Neural cell (in vitro differentiated cells): ENCODE results near the gene CLIC3. TPM values are rescaled to one million over a fixed set of nuclear protein-coding genes. Genes with fewer than 3 reads are reported as not detected.

ENCODE experiments used
- H2AFZ ChIP-seq: fragments of 200-600, 300-800 bp; sonication (generic), shearing (Covaris generic); 2 replicates; pipeline ENCODE4 v1.6.0; 2014; ENCODE audit warnings: low read depth, mild to moderate bottlenecking, antibody characterized with exemption, low read length, moderate library complexity
- H3F3A ChIP-seq: fragments of 200-600 bp; shearing (Covaris generic); 2 replicates; pipeline ENCODE4 v1.6.1; 2016; ENCODE audit warnings: mild to moderate bottlenecking, moderate library complexity, mixed read lengths, antibody characterized with exemption, low read length; ENCODE audit not compliant: insufficient read depth, poor library complexity, severe bottlenecking
- H3K27ac ChIP-seq: fragments of 200-600, 300-800 bp; sonication (generic), shearing (Covaris generic); 2 replicates; pipeline ENCODE4 v1.5.1; 2014; ENCODE audit warnings: mild to moderate bottlenecking, low read length, moderate library complexity
- H3K27me3 ChIP-seq: fragments of 300-800, 200-600 bp; sonication (generic), shearing (Covaris generic); 2 replicates; pipeline ENCODE4 v1.6.0; 2014; ENCODE audit warnings: mild to moderate bottlenecking, low read depth, low read length, moderate library complexity; ENCODE audit not compliant: insufficient read depth
- H3K36me3 ChIP-seq: fragments of 300-800, 200-600 bp; sonication (generic), shearing (Covaris generic); 2 replicates; pipeline ENCODE4 v1.5.1; 2014; ENCODE audit warnings: mild to moderate bottlenecking, antibody characterized with exemption, low read length, moderate library complexity; ENCODE audit not compliant: insufficient read depth
- H3K4me2 ChIP-seq: fragments of 300-800, 200-600 bp; sonication (generic), shearing (Covaris generic); 2 replicates; pipeline ENCODE4 v1.6.0; 2014; ENCODE audit warnings: mild to moderate bottlenecking, low read length
- H3K4me3 ChIP-seq: fragments of 300-800, 200-600 bp; sonication (generic), shearing (Covaris generic); 2 replicates; pipeline ENCODE4 v1.5.1; 2014; ENCODE audit warnings: mild to moderate bottlenecking, low read length, moderate library complexity
- H3K79me2 ChIP-seq: fragments of 200-600 bp; shearing (Covaris generic); replicated peaks from 2 replicates; pipeline ENCODE4 v1.6.0; 2014; ENCODE audit warnings: mild to moderate bottlenecking, low read length, moderate library complexity; ENCODE audit not compliant: insufficient read depth
- H3K9ac ChIP-seq: fragments of 300-800, 200-600 bp; sonication (generic), shearing (Covaris generic); 2 replicates; pipeline ENCODE4 v1.6.1; 2016; ENCODE audit warnings: mild to moderate bottlenecking, low read length, mixed read lengths
- H3K9me2 ChIP-seq: fragments of 200-600 bp; shearing (Covaris generic); 2 replicates; pipeline ENCODE4 v1.6.1; 2016; ENCODE audit warnings: mild to moderate bottlenecking, low read length, mixed read lengths; ENCODE audit not compliant: insufficient read depth
- H3K9me3 ChIP-seq: fragments of 200-600, 300-800 bp; sonication (generic), shearing (Covaris generic); 2 replicates; pipeline ENCODE4 v1.6.1; 2016; ENCODE audit warnings: mild to moderate bottlenecking, mixed run types, low read length, moderate library complexity, mixed read lengths
- H4K20me1 ChIP-seq: fragments of 200-600 bp; shearing (Covaris generic); 2 replicates; pipeline ENCODE4 v1.6.1; 2016; ENCODE audit warnings: mild to moderate bottlenecking, mixed run types; ENCODE audit not compliant: insufficient read depth
- CTCF ChIP-seq: fragments of 450-650 bp; IDR thresholded peaks from 2 replicates; pipeline ENCODE4 v1.5.1; 2014; ENCODE audit warnings: antibody characterized with exemption, mild to moderate bottlenecking, moderate library complexity; ENCODE audit not compliant: poor library complexity, severe bottlenecking
- EP300 ChIP-seq: fragments of 450-650 bp; conservative IDR thresholded peaks from 2 replicates; pipeline ENCODE4 v1.6.1; 2014; ENCODE audit warnings: antibody characterized with exemption, mild to moderate bottlenecking, moderate library complexity; ENCODE audit not compliant: poor library complexity, severe bottlenecking
- EZH2 ChIP-seq: fragments of 200-600, 300-800 bp; shearing (Covaris generic), sonication (generic); IDR thresholded peaks from 2 replicates; pipeline ENCODE4 v1.6.1; 2014; ENCODE audit warnings: antibody characterized with exemption, low read length, borderline replicate concordance, mild to moderate bottlenecking; ENCODE audit not compliant: insufficient read depth, poor library complexity, severe bottlenecking
- MXI1 ChIP-seq: fragments of 450-650 bp; conservative IDR thresholded peaks from 2 replicates; pipeline ENCODE4 v1.6.1; 2014; ENCODE audit warnings: antibody characterized with exemption, mild to moderate bottlenecking; ENCODE audit not compliant: poor library complexity, severe bottlenecking
- POLR2AphosphoS5 ChIP-seq: IDR thresholded peaks from 2 replicates; pipeline ENCODE4 v1.6.1; 2012
- RAD21 ChIP-seq: fragments of 450-650 bp; conservative IDR thresholded peaks from 2 replicates; pipeline ENCODE4 v1.6.1; 2014; ENCODE audit warnings: antibody characterized with exemption, mild to moderate bottlenecking, moderate library complexity
- REST ChIP-seq: IDR thresholded peaks from 2 replicates; pipeline ENCODE4 v1.6.1; 2012; ENCODE audit warnings: borderline replicate concordance
- SMC3 ChIP-seq: fragments of 450-650 bp; conservative IDR thresholded peaks from 2 replicates; pipeline ENCODE4 v1.6.1; 2014; ENCODE audit warnings: antibody characterized with exemption, mild to moderate bottlenecking, moderate library complexity; ENCODE audit not compliant: poor library complexity
- TAF1 ChIP-seq: IDR thresholded peaks from 2 replicates; pipeline ENCODE4 v1.6.1; 2012; ENCODE audit warnings: low read depth
- polyA plus RNA-seq: library from polyadenylated mRNA; depleted of rRNA; stranded (reverse); fragments of >200 nt; gene quantifications from 2 replicates; pipeline ENCODE4 v1.2.3, GENCODE V29; 2014

The CLIC3 gene
- polyA plus RNA-seq, 1 donor from 2014 or later, result not detected

- H3K27ac ChIP-seq, result no peak overlapping the region
- no peak overlapping the region for H3K9ac ChIP-seq
- H3K4me2 ChIP-seq, result no peak overlapping the region
- H3K79me2 ChIP-seq, result no peaks in the 10 kb centered on the region
- no peaks in the 10 kb centered on the region for H3K27me3 ChIP-seq
- H3F3A ChIP-seq, result no peaks in the 10 kb centered on the region
- H3K4me3 ChIP-seq, result no peak overlapping the region
- no peaks in the 10 kb centered on the region for H3K9me3 ChIP-seq
- no peaks in the 10 kb centered on the region for H3K9me2 ChIP-seq
- no peaks in the 10 kb centered on the region for H4K20me1 ChIP-seq
- TF ChIP-seq MXI1, result no peak
- H2AFZ ChIP-seq, result no peak overlapping the region
- H3K36me3 ChIP-seq, result peaks cover 7% of the 10 kb centered on the region
These were observed 24.6 kb upstream of the CLIC3 start for GRCh38 chr9:137020771-137021567.

- Histone ChIP-seq H3K27ac (no peak overlapping the region), H3K9me2 (no peaks in the 10 kb centered on the region), H3K4me3 (no peak overlapping the region), H3K9me3 (no peaks in the 10 kb centered on the region), H3K27me3 (no peaks in the 10 kb centered on the region), H3K36me3 (peaks cover 7% of the 10 kb centered on the region), H3K79me2 (no peaks in the 10 kb centered on the region), H3K9ac (no peak overlapping the region), H4K20me1 (no peaks in the 10 kb centered on the region), H2AFZ (no peak overlapping the region), H3F3A (no peaks in the 10 kb centered on the region), H3K4me2 (no peak overlapping the region)
- TF ChIP-seq EZH2, result no peak
- no peak for TF ChIP-seq RAD21
- TF ChIP-seq POLR2AphosphoS5, result no peak
These were observed 23.7 kb upstream of the CLIC3 start for GRCh38 chr9:137019891-137020683.

GRCh38 chr9:137018761-137019559, 22.6 kb upstream of the CLIC3 start:
- Histone ChIP-seq H3K9me2 (no peaks in the 10 kb centered on the region), H3K27me3 (no peaks in the 10 kb centered on the region), H3K36me3 (peaks cover 7% of the 10 kb centered on the region)

More at GRCh38 chr9:137018761-137019559, 22.6 kb upstream of the CLIC3 start:
- no peaks in the 10 kb centered on the region for H3K9me3 ChIP-seq
- no peaks in the 10 kb centered on the region for H3K79me2 ChIP-seq
- H3K27ac ChIP-seq, result no peak overlapping the region
- no peak overlapping the region for H2AFZ ChIP-seq
- no peak overlapping the region for H3K4me2 ChIP-seq
- no peak overlapping the region for H3K9ac ChIP-seq
- no peaks in the 10 kb centered on the region for H4K20me1 ChIP-seq
- H3K4me3 ChIP-seq, result no peak overlapping the region
- TF ChIP-seq POLR2AphosphoS5 (no peak), CTCF (no peak), SMC3 (no peak), EZH2 (no peak), EP300 (no peak), MXI1 (no peak), TAF1 (no peak), RAD21 (no peak), REST (no peak)
- no peaks in the 10 kb centered on the region for H3F3A ChIP-seq
